ENCODE data around the gene PTPRK.

PTPRK gene

DNA sequence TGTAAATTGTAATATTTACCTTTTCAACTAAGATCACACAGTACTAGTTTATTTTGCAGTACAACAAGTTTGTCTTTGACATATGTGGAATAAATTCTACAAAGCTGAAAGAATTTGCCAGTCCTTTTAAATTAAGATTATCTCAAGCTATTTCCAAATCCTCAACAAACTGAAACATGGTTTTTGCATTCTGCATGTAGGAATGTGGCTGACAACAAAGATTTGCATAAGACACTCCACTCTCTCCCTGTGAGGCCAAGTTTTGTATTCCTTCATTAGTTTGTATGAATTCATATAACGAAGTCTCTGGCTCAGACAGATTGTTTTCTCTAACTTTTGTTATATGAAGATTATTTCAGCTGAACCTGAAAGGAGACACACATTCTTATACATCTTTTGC is 495.4 kb downstream of the PTPRK start:
- no peak overlapping the region for H2BK12ac ChIP-seq (ENCODE audit: low read length in 2 of 2)
- no peak overlapping the region for H3K14ac ChIP-seq (ENCODE audit: low read length in 2 of 2)
- H3K4me2 ChIP-seq (ENCODE audit: low read length, poor library complexity, severe bottlenecking), result no peak overlapping the region
- H3K4me3 ChIP-seq (ENCODE audit: insufficient read depth in 1 of 2, low read depth in 1 of 2, low read length in 2 of 2), result no peak overlapping the region
- no peak overlapping the region for H4K91ac ChIP-seq (ENCODE audit: low read length)
- no peaks in the 10 kb centered on the region for H3K36me3 ChIP-seq (ENCODE audit: control insufficient read depth in 1 of 2, insufficient read depth in 2 of 2, low read depth in 1 of 2, low read length in 2 of 2)
- no peaks in the 10 kb centered on the region for H3K9me3 ChIP-seq (ENCODE audit: control insufficient read depth, low read length)
- H3K4me1 ChIP-seq (ENCODE audit: control insufficient read depth, insufficient read depth, low read depth, low read length), result no peaks in the 10 kb centered on the region
- no peak overlapping the region for H3K27ac ChIP-seq (ENCODE audit: low read length, poor library complexity, severe bottlenecking)
- no peak overlapping the region for H2AFZ ChIP-seq (ENCODE audit: low read depth, low read length)
- H3K9ac ChIP-seq (ENCODE audit: low read length), result no peak overlapping the region
- no peak for DNase-seq
- H3K79me1 ChIP-seq (replicated peaks; ENCODE audit: low read length, poor library complexity, severe bottlenecking), result no peaks in the 10 kb centered on the region
- no peak overlapping the region for H2BK15ac ChIP-seq (ENCODE audit: low read depth, poor library complexity, severe bottlenecking)
- no peak overlapping the region for H2AK5ac ChIP-seq (ENCODE audit: low read length, severe bottlenecking)
- no peak overlapping the region for H3K4ac ChIP-seq (ENCODE audit: low read depth in 1 of 2, low read length in 2 of 2)
- H2BK5ac ChIP-seq (ENCODE audit: low read depth, low read length, poor library complexity, severe bottlenecking), result no peak overlapping the region
- H3K27me3 ChIP-seq (ENCODE audit: control insufficient read depth in 1 of 2, insufficient read depth in 1 of 2, low read length in 2 of 2), result no peaks in the 10 kb centered on the region
- H2BK120ac ChIP-seq (ENCODE audit: low read depth, low read length), result no peak overlapping the region
- no peak overlapping the region for H3K18ac ChIP-seq (ENCODE audit: low read depth in 1 of 2, low read length in 2 of 2)
- H3K23ac ChIP-seq (ENCODE audit: low read length in 2 of 2), result no peak overlapping the region
- H4K8ac ChIP-seq (ENCODE audit: low read length), result no peak overlapping the region
- WGBS, result no CpG with 5 or more reads among the region's 1 CpG

- no peak overlapping the region for H2BK120ac ChIP-seq (ENCODE audit: low read depth, low read length)
- WGBS, result 100% methylated on average over 1 of the region's 1 CpG
- H2BK12ac ChIP-seq (ENCODE audit: low read length in 2 of 2), result no peak overlapping the region
- H3K9ac ChIP-seq (ENCODE audit: low read length), result no peak overlapping the region
- H3K27ac ChIP-seq (ENCODE audit: low read length, poor library complexity, severe bottlenecking), result no peak overlapping the region
- H3K14ac ChIP-seq (ENCODE audit: low read length in 2 of 2), result no peak overlapping the region
- no peak overlapping the region for H2AK5ac ChIP-seq (ENCODE audit: low read length, severe bottlenecking)
- H3K4ac ChIP-seq (ENCODE audit: low read depth in 1 of 2, low read length in 2 of 2), result no peak overlapping the region
- no peaks in the 10 kb centered on the region for H3K36me3 ChIP-seq (ENCODE audit: control insufficient read depth in 1 of 2, insufficient read depth in 2 of 2, low read depth in 1 of 2, low read length in 2 of 2)
- no peaks in the 10 kb centered on the region for H3K27me3 ChIP-seq (ENCODE audit: control insufficient read depth in 1 of 2, insufficient read depth in 1 of 2, low read length in 2 of 2)
- H3K9me3 ChIP-seq (ENCODE audit: control insufficient read depth, low read length), result no peaks in the 10 kb centered on the region
- H2AFZ ChIP-seq (ENCODE audit: low read depth, low read length), result no peak overlapping the region
- H2BK5ac ChIP-seq (ENCODE audit: low read depth, low read length, poor library complexity, severe bottlenecking), result no peak overlapping the region
- H4K8ac ChIP-seq (ENCODE audit: low read length), result no peak overlapping the region
- no peaks in the 10 kb centered on the region for H3K4me1 ChIP-seq (ENCODE audit: control insufficient read depth, insufficient read depth, low read depth, low read length)
- no peak overlapping the region for H2BK15ac ChIP-seq (ENCODE audit: low read depth, poor library complexity, severe bottlenecking)
- no peak overlapping the region for H3K23ac ChIP-seq (ENCODE audit: low read length in 2 of 2)
- H3K4me3 ChIP-seq (ENCODE audit: insufficient read depth in 1 of 2, low read depth in 1 of 2, low read length in 2 of 2), result no peak overlapping the region
- no peak overlapping the region for H4K91ac ChIP-seq (ENCODE audit: low read length)
- no peak for DNase-seq
- no peak overlapping the region for H3K18ac ChIP-seq (ENCODE audit: low read depth in 1 of 2, low read length in 2 of 2)
- no peak overlapping the region for H3K4me2 ChIP-seq (ENCODE audit: low read length, poor library complexity, severe bottlenecking)
- H3K79me1 ChIP-seq (replicated peaks; ENCODE audit: low read length, poor library complexity, severe bottlenecking), result no peaks in the 10 kb centered on the region
These were observed 496.4 kb downstream of the PTPRK start for GRCh38 chr6:128024046-128024445.

DNA sequence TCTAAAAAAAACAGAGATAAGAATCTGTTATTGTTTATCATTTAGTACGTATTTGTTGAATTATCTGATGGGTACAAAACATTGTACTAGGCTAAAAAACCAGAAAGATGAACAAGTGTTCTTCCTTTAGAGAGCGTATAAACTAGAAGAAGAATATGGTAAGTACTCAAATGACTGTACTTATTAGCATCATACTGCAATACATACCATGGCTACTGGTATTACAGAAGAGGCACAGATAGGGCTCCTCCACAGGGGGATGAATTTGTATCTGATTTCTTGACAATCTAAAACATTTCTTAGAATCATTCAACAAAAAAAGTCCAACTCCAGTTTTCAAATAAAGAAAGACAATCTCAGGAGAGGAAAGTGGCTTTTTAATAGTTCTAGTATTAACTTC is 501.6 kb downstream of the PTPRK start:
- H3K36me3 ChIP-seq (ENCODE audit: control insufficient read depth in 1 of 2, insufficient read depth in 2 of 2, low read depth in 1 of 2, low read length in 2 of 2), result no peaks in the 10 kb centered on the region
- no peak overlapping the region for H4K8ac ChIP-seq (ENCODE audit: low read length)
- no peak overlapping the region for H2BK120ac ChIP-seq (ENCODE audit: low read depth, low read length)
- no peaks in the 10 kb centered on the region for H3K9me3 ChIP-seq (ENCODE audit: control insufficient read depth, low read length)
- H3K14ac ChIP-seq (ENCODE audit: low read length in 2 of 2), result no peak overlapping the region
- H3K18ac ChIP-seq (ENCODE audit: low read depth in 1 of 2, low read length in 2 of 2), result no peak overlapping the region
- H3K4me2 ChIP-seq (ENCODE audit: low read length, poor library complexity, severe bottlenecking), result no peak overlapping the region
- H3K9ac ChIP-seq (ENCODE audit: low read length), result no peak overlapping the region
- no peak overlapping the region for H2AFZ ChIP-seq (ENCODE audit: low read depth, low read length)
- H3K4me3 ChIP-seq (ENCODE audit: insufficient read depth in 1 of 2, low read depth in 1 of 2, low read length in 2 of 2), result no peak overlapping the region
- no peak overlapping the region for H2BK15ac ChIP-seq (ENCODE audit: low read depth, poor library complexity, severe bottlenecking)
- DNase-seq, result no peak
- no peak overlapping the region for H2AK5ac ChIP-seq (ENCODE audit: low read length, severe bottlenecking)
- no peak overlapping the region for H3K23ac ChIP-seq (ENCODE audit: low read length in 2 of 2)
- H3K79me1 ChIP-seq (replicated peaks; ENCODE audit: low read length, poor library complexity, severe bottlenecking), result no peaks in the 10 kb centered on the region
- no peak overlapping the region for H3K27ac ChIP-seq (ENCODE audit: low read length, poor library complexity, severe bottlenecking)
- H4K91ac ChIP-seq (ENCODE audit: low read length), result no peak overlapping the region
- H3K27me3 ChIP-seq (ENCODE audit: control insufficient read depth in 1 of 2, insufficient read depth in 1 of 2, low read length in 2 of 2), result no peaks in the 10 kb centered on the region
- H3K4me1 ChIP-seq (ENCODE audit: control insufficient read depth, insufficient read depth, low read depth, low read length), result no peaks in the 10 kb centered on the region
- H2BK12ac ChIP-seq (ENCODE audit: low read length in 2 of 2), result no peak overlapping the region
- H3K4ac ChIP-seq (ENCODE audit: low read depth in 1 of 2, low read length in 2 of 2), result no peak overlapping the region
- H2BK5ac ChIP-seq (ENCODE audit: low read depth, low read length, poor library complexity, severe bottlenecking), result no peak overlapping the region
- 100% methylated on average over 1 of the region's 2 CpGs for WGBS

GRCh38 chr6:128017288-128017687 is 503.1 kb downstream of the PTPRK start:
- Histone ChIP-seq H3K36me3 (ENCODE audit: control insufficient read depth in 1 of 2, insufficient read depth in 2 of 2, low read depth in 1 of 2, low read length in 2 of 2) (no peaks in the 10 kb centered on the region), H3K27ac (ENCODE audit: low read length, poor library complexity, severe bottlenecking) (no peak overlapping the region), H3K4me3 (ENCODE audit: insufficient read depth in 1 of 2, low read depth in 1 of 2, low read length in 2 of 2) (no peak overlapping the region), H3K18ac (ENCODE audit: low read depth in 1 of 2, low read length in 2 of 2) (no peak overlapping the region), H2BK15ac (ENCODE audit: low read depth, poor library complexity, severe bottlenecking) (no peak overlapping the region), H2BK120ac (ENCODE audit: low read depth, low read length) (no peak overlapping the region), H4K91ac (ENCODE audit: low read length) (no peak overlapping the region), H4K8ac (ENCODE audit: low read length) (no peak overlapping the region), H3K14ac (ENCODE audit: low read length in 2 of 2) (no peak overlapping the region), H3K4ac (ENCODE audit: low read depth in 1 of 2, low read length in 2 of 2) (no peak overlapping the region), H2BK12ac (ENCODE audit: low read length in 2 of 2) (no peak overlapping the region), H2BK5ac (ENCODE audit: low read depth, low read length, poor library complexity, severe bottlenecking) (no peak overlapping the region), H3K9me3 (ENCODE audit: control insufficient read depth, low read length) (no peaks in the 10 kb centered on the region), H3K27me3 (ENCODE audit: control insufficient read depth in 1 of 2, insufficient read depth in 1 of 2, low read length in 2 of 2) (no peaks in the 10 kb centered on the region), H3K23ac (ENCODE audit: low read length in 2 of 2) (no peak overlapping the region), H2AFZ (ENCODE audit: low read depth, low read length) (no peak overlapping the region), H3K79me1 (replicated peaks; ENCODE audit: low read length, poor library complexity, severe bottlenecking) (peaks cover 5% of the 10 kb centered on the region), H2AK5ac (ENCODE audit: low read length, severe bottlenecking) (no peak overlapping the region), H3K9ac (ENCODE audit: low read length) (no peak overlapping the region), H3K4me1 (ENCODE audit: control insufficient read depth, insufficient read depth, low read depth, low read length) (no peaks in the 10 kb centered on the region), H3K4me2 (ENCODE audit: low read length, poor library complexity, severe bottlenecking) (no peak overlapping the region)
- DNase-seq, result no peak
